ENCODE measurements around the gene PRSS16. TPM values are rescaled to one million over a fixed set of nuclear protein-coding genes. Genes with fewer than 3 reads are reported as not detected.

PRSS16 gene
- not detected in 2 replicates for total RNA-seq

GRCh38 chr6:27247133-27247836 is at the start of gene PRSS16:
TSS of gene PRSS16 (plus strand) at chr6:27247701. CDS start at chr6:27247738, 37 bp downstream.

Other genes starting within 250 kb of the PRSS16 start
- gene POM121L2, start 64.6 kb downstream of the PRSS16 start, total RNA-seq = not detected in 2 replicates
- 0.45 and 0.84 TPM in 2 replicates for gene ZNF391, start 141.1 kb downstream of the PRSS16 start, total RNA-seq
- gene ZNF184, start 225.4 kb downstream of the PRSS16 start, total RNA-seq = 4.0 and 6.2 TPM in 2 replicates

Measured in bronchus fibroblast of lung (primary cell).